Coronary artery (tissue), 2 donors: ENCODE data around the gene PYHIN1.

Experiments used
- DNase-seq: peaks from one replicate; pipeline ENCODE4 v3.0.0-alpha.2; 2017; ENCODE audit warnings: low spot score
- H3K27ac ChIP-seq, 2 donors: fragments of 200-600 bp; sonication (generic); one replicate each; pipeline ENCODE4 v1.5.1; 2016 to 2019
- H3K4me3 ChIP-seq: fragments of 200-600 bp; sonication (generic); 2 replicates; pipeline ENCODE4 v1.5.1; 2016; ENCODE audit warnings: mild to moderate bottlenecking, moderate library complexity
- CTCF ChIP-seq: fragments of 200-600 bp; sonication (generic); IDR thresholded peaks from one replicate; pipeline ENCODE4 v1.5.1; 2019; ENCODE audit warnings: antibody characterized with exemption

Gene PYHIN1

GRCh38 chr1:159023723-159024122 lies 92.4 kb downstream of the PYHIN1 start:
- DNase-seq = no peak
- no peak for TF ChIP-seq CTCF

DNA sequence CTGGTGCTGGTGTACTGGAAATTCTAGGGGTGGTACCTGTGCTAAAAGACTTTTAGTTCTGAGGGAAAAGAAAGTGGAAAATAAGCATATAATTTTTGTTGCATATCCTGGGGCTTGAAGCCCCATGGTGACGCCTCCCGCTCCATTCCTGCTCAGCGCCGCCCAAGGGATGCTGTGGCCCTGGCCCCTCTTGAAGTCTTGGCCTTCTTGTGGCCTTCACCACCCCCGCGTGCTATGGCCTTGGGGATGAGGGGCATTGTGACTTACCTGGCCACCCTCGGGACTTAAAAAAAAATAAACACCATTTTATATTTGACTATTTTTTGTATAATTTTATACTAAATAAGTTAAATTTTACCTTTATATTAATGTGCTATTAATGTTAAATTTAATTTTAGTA lies 93.7 kb downstream of the PYHIN1 start:
- no peak for DNase-seq
- TF ChIP-seq CTCF = no peak
- H3K4me3 ChIP-seq = no peak overlapping the region
- H3K27ac ChIP-seq = no peak overlapping the region

More at GRCh38 chr1:159023723-159024122, 92.4 kb downstream of the PYHIN1 start:
- Histone ChIP-seq H3K27ac (no peak overlapping the region), H3K4me3 (no peak overlapping the region)
